Muscle of back (tissue), 11 donors: ENCODE results near the gene SLC15A1. TPM values are rescaled to one million over a fixed set of nuclear protein-coding genes. Genes with fewer than 3 reads are reported as not detected.
"Not testable (repeated sequence)": the region's sequence is repeated elsewhere in the genome, so short reads cannot be mapped to it uniquely, and the experiment has no call there.

ENCODE experiments used
- DNase-seq, 3 donors: peaks; one replicate each; pipeline versions ENCODE4 v3.0.0 to v3.0.0-alpha.2; 2013
- polyA plus RNA-seq, 10 donors: library from polyadenylated mRNA; unstranded; fragments of 120-200 nt; gene quantifications; one replicate each; pipeline ENCODE4 v1.2.1, GENCODE V29; 2013; ENCODE audit not compliant: insufficient read length in 10 of 10

Gene SLC15A1
- polyA plus RNA-seq, 10 donors: 0.09 to 0.39 (median 0.17) TPM; not detected in 4

GRCh38 chr13:98754468-98754867 is 2.0 kb upstream of the SLC15A1 start:
- not testable (repeated sequence) for DNase-seq

GRCh38 chr13:98751861-98752466 is 508 bp downstream of the SLC15A1 start:
- DNase-seq: peak in 1 of 3 donors; percentile 38

- peak in 1 of 3 donors; percentile 18 for DNase-seq
These were observed 1.1 kb downstream of the SLC15A1 start for GRCh38 chr13:98751367-98751782.

GRCh38 chr13:98749501-98749900 is 3.0 kb downstream of the SLC15A1 start:
- DNase-seq: peak in 1 of 3 donors; percentile 23

- DNase-seq: no peak
These were observed 5.5 kb downstream of the SLC15A1 start for GRCh38 chr13:98746968-98747367.

DNA sequence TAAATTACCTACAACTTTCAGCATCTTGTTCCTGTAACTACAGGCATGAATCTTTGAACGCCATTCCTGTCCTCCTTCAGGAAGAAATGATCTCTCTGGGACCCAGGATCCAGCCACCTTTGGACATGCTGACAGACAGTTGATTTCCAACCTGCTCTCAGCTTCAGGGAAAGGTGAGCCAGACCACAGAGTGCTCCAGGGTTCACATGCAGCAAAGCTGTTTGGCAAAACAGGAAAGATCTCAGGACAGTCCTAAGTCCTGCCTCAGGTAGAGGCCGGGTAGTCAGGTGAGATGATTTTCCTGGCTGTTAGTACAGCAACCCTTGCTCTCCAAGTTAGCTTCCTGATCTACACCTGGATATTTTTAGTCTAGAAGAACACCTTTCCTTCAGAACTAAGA is 9.1 kb downstream of the SLC15A1 start:
- DNase-seq: no peak

DNA sequence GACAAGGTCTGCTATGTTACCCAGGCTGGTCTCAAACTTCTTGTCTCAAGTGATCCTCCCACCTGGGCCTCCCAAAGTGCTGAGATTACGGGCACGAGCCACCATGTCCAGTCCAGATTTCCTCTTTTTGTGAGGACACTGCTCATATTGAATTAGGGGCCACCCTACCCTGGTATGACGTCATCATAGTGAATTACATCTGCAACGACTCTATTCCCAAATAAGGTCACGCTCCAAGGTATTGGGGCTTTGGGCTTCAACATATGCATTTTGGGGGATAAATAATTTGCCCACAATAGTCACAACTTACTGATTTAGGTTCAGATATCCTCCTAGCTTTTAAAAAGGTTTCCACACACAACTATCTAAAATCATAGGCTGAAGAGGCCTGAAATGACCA is 9.5 kb downstream of the SLC15A1 start:
- DNase-seq: no peak

DNA sequence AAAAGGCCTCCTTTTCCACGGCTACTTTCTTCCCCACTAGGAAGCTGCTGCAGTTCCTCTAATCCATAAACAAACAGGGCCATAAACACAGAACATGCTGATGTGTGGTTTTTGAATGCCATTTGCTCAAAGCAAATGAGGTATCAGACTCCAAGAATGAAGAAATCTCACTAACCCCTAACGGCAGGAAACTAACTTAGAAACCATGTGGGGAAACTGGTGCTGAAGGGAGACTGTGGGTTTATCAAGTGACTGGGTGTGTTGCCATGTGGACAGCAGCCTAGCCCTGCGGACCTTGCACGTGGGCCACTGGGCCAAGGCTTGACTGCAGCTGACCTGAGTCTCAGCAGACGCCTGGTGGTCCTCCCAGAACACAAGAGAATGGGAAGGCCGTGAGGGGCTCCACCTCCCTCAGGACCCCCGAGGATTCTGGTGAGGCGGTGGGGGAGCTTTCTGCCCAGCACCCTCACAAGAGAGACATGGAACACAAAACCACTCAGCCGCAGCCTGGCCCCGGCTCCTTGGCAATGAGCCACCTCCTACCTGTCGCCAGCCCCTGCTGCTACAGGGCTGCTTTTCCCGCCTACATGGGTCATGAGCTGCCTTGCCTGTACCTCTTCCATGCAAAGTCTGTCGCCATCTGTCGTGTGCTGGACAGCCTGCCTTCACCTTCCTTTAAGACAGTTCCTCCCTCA is 10.6 kb downstream of the SLC15A1 start:
- DNase-seq: no peak

GRCh38 chr13:98740131-98740530 is 12.3 kb downstream of the SLC15A1 start:
- DNase-seq: no peak

- no peak for DNase-seq
These were observed 13.5 kb downstream of the SLC15A1 start for GRCh38 chr13:98738993-98739392.

GRCh38 chr13:98738213-98738612 is 14.3 kb downstream of the SLC15A1 start:
- no peak for DNase-seq

GRCh38 chr13:98731925-98732324 is 20.5 kb downstream of the SLC15A1 start:
- no peak for DNase-seq

- DNase-seq: no peak
These were observed 21.4 kb downstream of the SLC15A1 start for GRCh38 chr13:98731038-98731437.

GRCh38 chr13:98730441-98730840 is 22.0 kb downstream of the SLC15A1 start:
- no peak for DNase-seq

GRCh38 chr13:98729658-98730057 is 22.8 kb downstream of the SLC15A1 start:
- DNase-seq: no peak

DNA sequence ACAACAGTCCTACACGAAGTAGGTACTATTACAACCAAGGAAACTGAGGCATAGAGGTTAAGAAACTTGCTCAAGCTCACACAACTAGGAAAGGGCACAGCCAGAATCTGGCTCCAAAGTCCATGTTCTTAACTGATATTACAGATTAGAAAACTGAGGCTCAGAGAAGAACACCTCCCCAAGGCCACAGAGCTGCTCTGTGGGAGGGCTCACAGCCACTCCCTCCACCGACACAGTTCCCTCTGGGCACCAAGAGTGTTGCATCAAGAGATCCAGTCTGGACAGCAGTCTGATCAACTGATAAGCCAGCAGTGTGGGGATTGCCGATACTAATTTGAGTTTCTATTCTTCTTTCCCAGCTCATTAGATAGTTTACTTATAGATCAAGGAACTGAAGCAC is 29.5 kb downstream of the SLC15A1 start:
- DNase-seq: no peak

- DNase-seq: no peak
These were observed 30.5 kb downstream of the SLC15A1 start for GRCh38 chr13:98721825-98722510.

- no peak for DNase-seq
These were observed 32.8 kb downstream of the SLC15A1 start for GRCh38 chr13:98719527-98720250.

DNA sequence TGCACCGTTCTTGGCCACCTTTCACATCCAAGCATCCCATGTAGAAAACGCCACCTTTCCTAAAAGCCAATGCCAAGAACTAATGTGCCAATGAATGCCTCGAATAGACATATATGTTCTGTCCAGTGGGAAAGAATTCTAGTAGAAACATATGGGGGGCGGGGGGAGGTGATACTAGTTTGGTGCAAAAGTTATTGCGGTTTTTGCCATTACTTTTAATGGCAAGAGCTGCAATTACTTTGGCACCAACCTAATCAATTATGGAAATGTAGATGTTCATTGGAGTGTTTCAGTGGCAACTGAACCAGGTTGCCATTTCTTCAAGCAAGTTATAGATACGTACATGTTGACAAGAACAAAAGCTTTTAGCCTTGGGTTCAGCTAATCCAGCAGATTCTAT is 34.6 kb downstream of the SLC15A1 start:
- no peak for DNase-seq

- DNase-seq: no peak
These were observed 35.2 kb downstream of the SLC15A1 start for GRCh38 chr13:98717256-98717655.

DNA sequence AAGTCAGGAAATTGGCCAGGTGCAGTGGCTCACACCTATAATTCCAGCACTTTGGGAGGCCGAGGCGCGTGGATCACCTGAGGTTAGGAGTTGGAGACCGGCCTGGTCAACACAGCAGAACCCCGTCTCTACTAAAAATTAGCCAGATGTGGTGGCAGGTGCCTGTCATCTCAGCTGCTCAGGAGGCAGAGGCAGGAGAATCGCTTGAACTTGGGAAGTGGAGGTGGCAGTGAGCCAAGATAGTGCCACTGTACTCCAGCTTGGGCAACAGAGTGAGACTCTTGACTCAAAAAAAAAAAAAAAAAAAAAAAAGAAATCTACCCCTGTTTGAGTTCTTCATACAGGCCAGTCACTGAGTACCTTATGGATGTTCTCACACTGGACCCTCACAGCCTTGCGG is 42.0 kb downstream of the SLC15A1 start:
- DNase-seq: no peak

DNA sequence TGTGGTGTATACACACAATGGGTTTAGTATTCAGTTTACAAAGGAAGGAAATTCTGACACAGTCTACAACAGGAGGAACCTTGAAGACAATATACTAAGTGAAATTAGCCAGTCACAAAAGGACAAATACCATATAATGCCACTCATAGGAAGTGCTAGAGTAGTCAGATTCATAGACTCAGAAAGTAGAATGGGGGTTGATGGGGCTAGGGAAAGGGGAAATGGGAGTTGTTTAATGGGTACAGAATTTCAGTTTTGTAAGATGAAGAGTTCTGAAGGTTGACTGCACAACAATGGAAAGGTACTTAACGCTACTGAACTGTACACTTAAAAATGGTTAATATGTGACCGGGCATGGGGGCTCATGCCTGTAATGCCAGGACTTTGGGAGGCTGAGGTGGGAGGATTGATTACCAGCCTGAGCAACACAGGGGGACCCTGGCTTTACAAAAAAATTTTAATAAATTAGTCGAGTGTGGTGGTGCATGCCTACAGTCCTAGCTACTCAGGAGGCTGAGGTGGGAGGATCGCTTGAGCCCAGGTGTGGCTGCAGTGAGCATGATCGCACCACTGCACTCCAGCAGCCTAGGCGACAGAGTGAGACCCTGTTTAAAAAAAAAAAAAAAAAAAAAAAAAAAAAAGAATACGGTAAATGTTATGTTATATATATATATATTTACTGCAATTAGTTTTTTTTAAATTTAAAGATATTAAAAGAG is 45.0 kb downstream of the SLC15A1 start:
- DNase-seq: no peak
